ENCODE results near the gene KCNJ16.
A peak's percentile ranks its signal among the peaks of the same experiment; 100 is the strongest.

The KCNJ16 gene

GRCh38 chr17:70098030-70098429 is 23.0 kb downstream of the KCNJ16 start:
- DNase-seq (ENCODE audit: low read depth) = no peak

- DNase-seq (ENCODE audit: low read depth) = no peak
These were observed 24.3 kb downstream of the KCNJ16 start for GRCh38 chr17:70099294-70099693.

- no peak for DNase-seq (ENCODE audit: low read depth)
These were observed 24.9 kb downstream of the KCNJ16 start for GRCh38 chr17:70099884-70100283.

GRCh38 chr17:70100983-70101382 is 26.0 kb downstream of the KCNJ16 start:
- DNase-seq (ENCODE audit: low read depth) = no peak

GRCh38 chr17:70102531-70102930 is 27.5 kb downstream of the KCNJ16 start:
- DNase-seq (ENCODE audit: low read depth) = no peak

GRCh38 chr17:70104791-70105523 is 29.9 kb downstream of the KCNJ16 start:
- DNase-seq (ENCODE audit: low read depth) = no peak

- no peak for DNase-seq (ENCODE audit: low read depth)
These were observed 30.6 kb downstream of the KCNJ16 start for GRCh38 chr17:70105641-70106040.

GRCh38 chr17:70106551-70106950 is 31.5 kb downstream of the KCNJ16 start:
- DNase-seq (ENCODE audit: low read depth) = no peak

GRCh38 chr17:70107441-70107840 is 32.4 kb downstream of the KCNJ16 start:
- no peak for DNase-seq (ENCODE audit: low read depth)

- DNase-seq (ENCODE audit: low read depth) = no peak
These were observed 33.0 kb downstream of the KCNJ16 start for GRCh38 chr17:70107904-70108565.

GRCh38 chr17:70109497-70109896 is 34.5 kb downstream of the KCNJ16 start:
- no peak for DNase-seq (ENCODE audit: low read depth)

- DNase-seq (ENCODE audit: low read depth) = peak; percentile 83
These were observed 35.4 kb downstream of the KCNJ16 start for GRCh38 chr17:70110443-70110880.

GRCh38 chr17:70111201-70111600 is 36.2 kb downstream of the KCNJ16 start:
- DNase-seq (ENCODE audit: low read depth) = no peak

GRCh38 chr17:70114405-70114804 is 39.4 kb downstream of the KCNJ16 start:
- DNase-seq (ENCODE audit: low read depth) = no peak

- no peak for DNase-seq (ENCODE audit: low read depth)
These were observed 40.1 kb downstream of the KCNJ16 start for GRCh38 chr17:70115126-70115525.

- no peak for DNase-seq (ENCODE audit: low read depth)
These were observed 41.9 kb downstream of the KCNJ16 start for GRCh38 chr17:70116919-70117318.

- no peak for DNase-seq (ENCODE audit: low read depth)
These were observed 44.5 kb downstream of the KCNJ16 start for GRCh38 chr17:70119545-70119944.

- no peak for DNase-seq (ENCODE audit: low read depth)
These were observed 45.0 kb downstream of the KCNJ16 start for GRCh38 chr17:70119983-70120382.

- no peak for DNase-seq (ENCODE audit: low read depth)
These were observed 45.4 kb downstream of the KCNJ16 start for GRCh38 chr17:70120425-70120824.

GRCh38 chr17:70121126-70121525 is 46.1 kb downstream of the KCNJ16 start:
- no peak for DNase-seq (ENCODE audit: low read depth)

- no peak for DNase-seq (ENCODE audit: low read depth)
These were observed 48.2 kb downstream of the KCNJ16 start for GRCh38 chr17:70123193-70123592.

GRCh38 chr17:70124723-70125122 is 49.7 kb downstream of the KCNJ16 start:
- DNase-seq (ENCODE audit: low read depth) = no peak

- DNase-seq (ENCODE audit: low read depth) = no peak
These were observed 52.3 kb downstream of the KCNJ16 start for GRCh38 chr17:70127221-70127873.

Data from iris pigment epithelial cell (primary cell).